Fibroblast of lung (primary cell): ENCODE results near the gene ENPP6.

ENCODE experiments used
- CTCF ChIP-seq, 2 donors: IDR thresholded peaks in 1 of 2; conservative IDR thresholded peaks in 1 of 2; 1 replicate in 1 of 2; 2 replicates in 1 of 2; pipeline ENCODE4 v1.5.1; 2011 to 2012; ENCODE audit warnings: low read length in 2 of 2, control low read depth in 1 of 2, inconsistent platforms in 1 of 2, low read depth in 1 of 2, mild to moderate bottlenecking in 1 of 2
- EZH2 ChIP-seq: IDR thresholded peaks from 2 replicates; pipeline ENCODE4 v1.5.1; 2012; ENCODE audit warnings: low read length, control low read depth, mild to moderate bottlenecking; ENCODE audit errors: missing control alignments

- no peak for TF ChIP-seq CTCF (conservative IDR thresholded peaks at IDR 0.05 in 1 of 2, IDR thresholded peaks at IDR 0.05 in 1 of 2; ENCODE audit: low read depth in 1 of 2, low read length in 2 of 2)
- TF ChIP-seq EZH2, result no peak
Observed at GRCh38 chr4:184189966-184190365, 27.7 kb downstream of the ENPP6 start.
